Neural crest cell (in vitro differentiated cells): ENCODE data around the gene RPRD1A. TPM values are rescaled to one million over a fixed set of nuclear protein-coding genes. Genes with fewer than 3 reads are reported as not detected.
"Not testable (repeated sequence)": the region's sequence is repeated elsewhere in the genome, so short reads cannot be mapped to it uniquely, and the experiment has no call there.

ENCODE experiments used
- DNase-seq: peaks from one replicate; pipeline ENCODE4 v3.0.0; 2021; ENCODE audit warnings: low read depth, mixed read lengths, low spot score
- H3K27ac Mint-ChIP-seq: one replicate; pipeline ENCODE4 v1.8.0; 2021; ENCODE audit warnings: mild to moderate bottlenecking, mixed read lengths; ENCODE audit not compliant: unreplicated experiment
- H3K27me3 Mint-ChIP-seq: 2 replicates; pipeline ENCODE4 v1.8.0; 2021; ENCODE audit warnings: low read depth, mild to moderate bottlenecking, mixed read lengths
- H3K36me3 Mint-ChIP-seq: 2 replicates; pipeline ENCODE4 v1.8.0; 2021; ENCODE audit warnings: low read depth, mild to moderate bottlenecking, mixed read lengths
- H3K4me1 Mint-ChIP-seq: 2 replicates; pipeline ENCODE4 v1.8.0; 2021; ENCODE audit warnings: mixed read lengths
- H3K4me3 Mint-ChIP-seq: one replicate; pipeline ENCODE4 v1.8.0; 2021; ENCODE audit warnings: mild to moderate bottlenecking, mixed read lengths
- H3K9me3 Mint-ChIP-seq: 2 replicates; pipeline ENCODE4 v1.8.0; 2021; ENCODE audit warnings: mixed read lengths
- CTCF ChIP-seq: fragments of 200-600 bp; sonication (generic); conservative IDR thresholded peaks from 2 replicates; pipeline ENCODE4 v1.5.0; 2021; ENCODE audit warnings: antibody characterized with exemption, mild to moderate bottlenecking
- total RNA-seq: library from RNA; stranded (reverse); gene quantifications from 2 replicates; pipeline ENCODE4 v1.2.1, GENCODE V29; 2021

The RPRD1A gene
- total RNA-seq, 1 donor from 2014 or later, result 76.3 TPM

GRCh38 chr18:36096955-36097354, 29.6 kb upstream of the RPRD1A start:
- H3K27ac Mint-ChIP-seq, result no peak overlapping the region
- H3K27me3 Mint-ChIP-seq, result peaks cover 3% of the 10 kb centered on the region
- TF ChIP-seq CTCF, result no peak
- no peak overlapping the region for H3K4me3 Mint-ChIP-seq
- H3K36me3 Mint-ChIP-seq, result no peaks in the 10 kb centered on the region
- no peak for DNase-seq
- H3K9me3 Mint-ChIP-seq, result no peaks in the 10 kb centered on the region
- H3K4me1 Mint-ChIP-seq, result no peaks in the 10 kb centered on the region

GRCh38 chr18:36095936-36096519, 28.7 kb upstream of the RPRD1A start:
- no peak overlapping the region for H3K27ac Mint-ChIP-seq
- peak; percentile 80 for TF ChIP-seq CTCF
- H3K4me1 Mint-ChIP-seq, result no peaks in the 10 kb centered on the region
- no peaks in the 10 kb centered on the region for H3K36me3 Mint-ChIP-seq
- no peak for DNase-seq
- no peaks in the 10 kb centered on the region for H3K9me3 Mint-ChIP-seq
- peaks cover 3% of the 10 kb centered on the region for H3K27me3 Mint-ChIP-seq
- no peak overlapping the region for H3K4me3 Mint-ChIP-seq

- Mint-ChIP-seq H3K9me3 (no peaks in the 10 kb centered on the region), H3K4me3 (no peak overlapping the region), H3K4me1 (no peaks in the 10 kb centered on the region), H3K27ac (no peak overlapping the region), H3K36me3 (no peaks in the 10 kb centered on the region), H3K27me3 (peaks cover 3% of the 10 kb centered on the region)
- no peak for DNase-seq
- TF ChIP-seq CTCF, result no peak
These were observed 27.1 kb upstream of the RPRD1A start for GRCh38 chr18:36094431-36094830.

- not testable (repeated sequence) for H3K4me3 Mint-ChIP-seq, DNase-seq, H3K36me3 Mint-ChIP-seq, H3K4me1 Mint-ChIP-seq, H3K27me3 Mint-ChIP-seq, H3K9me3 Mint-ChIP-seq, H3K27ac Mint-ChIP-seq
These were observed 24.8 kb upstream of the RPRD1A start for GRCh38 chr18:36092116-36092515.

- Mint-ChIP-seq H3K4me3 (no peak overlapping the region), H3K27me3 (peaks cover 3% of the 10 kb centered on the region), H3K36me3 (no peaks in the 10 kb centered on the region), H3K9me3 (no peaks in the 10 kb centered on the region), H3K27ac (no peak overlapping the region), H3K4me1 (no peaks in the 10 kb centered on the region)
- DNase-seq, result no peak
- TF ChIP-seq CTCF, result no peak
These were observed 21.6 kb upstream of the RPRD1A start for GRCh38 chr18:36089001-36089400.

- Mint-ChIP-seq H3K9me3 (no peaks in the 10 kb centered on the region), H3K27me3 (peaks cover under 1% of the 10 kb centered on the region), H3K36me3 (peaks cover 2% of the 10 kb centered on the region), H3K4me3 (no peak overlapping the region), H3K4me1 (no peaks in the 10 kb centered on the region), H3K27ac (no peak overlapping the region)
- no peak for TF ChIP-seq CTCF
- no peak for DNase-seq
These were observed 20.9 kb upstream of the RPRD1A start for GRCh38 chr18:36088256-36088655.
